GM19025 (cell line): ENCODE data around the gene WWC2.

Experiments
- ATAC-seq: cut with Tn5 transposase; IDR thresholded peaks from one replicate; pipeline ENCODE4 v1.9.1; 2021; ENCODE audit warnings: mild to moderate bottlenecking, low read depth, moderate library complexity; ENCODE audit not compliant: unreplicated experiment

Gene WWC2

DNA sequence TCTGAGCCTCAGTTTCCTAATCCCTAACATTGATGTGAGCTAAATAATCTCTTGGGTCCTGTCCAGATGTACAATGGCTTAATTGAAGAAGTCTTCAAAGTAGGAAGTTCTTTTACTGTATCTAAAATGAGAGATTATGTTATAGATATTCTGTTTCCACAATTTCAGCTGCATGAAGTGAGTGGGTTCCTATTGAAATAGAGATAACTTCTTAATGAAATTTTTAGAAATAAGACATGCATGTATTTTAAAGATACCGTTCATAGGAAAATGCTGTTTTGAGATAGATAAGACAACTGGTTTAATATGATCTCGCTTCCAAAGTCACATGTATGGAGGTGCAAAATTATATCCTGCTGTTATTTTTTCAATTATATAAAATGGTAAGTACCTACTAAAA, 149.1 kb downstream of the WWC2 start:
- no peak for ATAC-seq

DNA sequence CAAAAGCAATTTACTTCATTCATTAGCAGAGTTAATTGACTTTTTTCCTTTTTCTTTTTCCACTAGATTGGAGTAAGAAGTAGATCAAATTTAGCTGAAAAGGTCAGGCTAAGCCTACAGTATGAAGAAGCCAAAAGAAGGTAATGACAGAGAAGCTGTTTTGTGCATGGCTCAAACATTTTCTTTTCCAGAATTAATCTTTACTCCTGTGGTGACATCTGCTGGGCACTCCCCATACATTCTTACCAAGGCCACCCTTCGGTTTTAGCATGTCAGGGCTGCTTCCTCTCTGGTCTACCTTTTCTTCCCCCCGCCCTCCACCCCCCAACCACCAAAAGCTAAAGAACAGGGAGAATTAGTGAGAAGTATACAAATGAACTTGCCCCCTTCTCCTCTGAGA, 150.8 kb downstream of the WWC2 start:
- ATAC-seq, result no peak

DNA sequence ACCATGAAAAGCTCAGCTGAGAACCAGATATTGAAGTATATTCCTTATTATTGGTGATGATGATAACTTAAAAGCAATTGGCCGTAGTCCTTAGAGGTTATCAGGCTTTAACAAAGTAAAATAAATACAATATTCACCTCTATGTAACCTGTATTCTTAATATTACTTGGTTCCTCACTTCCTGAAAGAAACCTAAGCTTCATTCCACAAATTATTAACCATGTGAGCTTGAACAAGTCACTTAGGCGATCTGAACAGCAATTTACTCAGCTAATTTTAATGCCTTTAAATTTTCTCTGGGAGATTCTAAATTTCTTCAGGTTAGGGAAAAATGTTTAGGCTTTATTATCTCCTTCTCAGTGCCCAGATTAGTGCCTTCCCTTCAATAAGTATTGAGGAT, 151.8 kb downstream of the WWC2 start:
- no peak for ATAC-seq

DNA sequence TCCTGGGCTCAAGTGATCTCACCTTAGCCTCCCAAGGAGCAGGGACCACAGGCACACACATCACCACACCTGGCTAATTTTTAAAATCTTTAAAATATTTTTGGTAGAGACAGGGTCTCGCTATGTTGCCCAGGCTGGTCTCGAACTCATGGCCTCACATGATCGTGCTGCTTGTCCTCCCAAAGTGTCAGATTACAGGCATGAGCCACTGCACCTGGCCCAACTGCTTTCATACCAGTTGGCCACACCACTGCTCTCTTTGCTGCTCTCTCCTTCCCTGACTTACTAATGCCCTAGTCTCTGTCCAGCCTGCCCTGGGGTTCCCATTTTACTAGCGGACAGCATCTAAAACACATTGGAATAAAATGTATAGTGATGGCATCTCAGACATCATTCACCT, 153.9 kb downstream of the WWC2 start:
- ATAC-seq, result no peak

DNA sequence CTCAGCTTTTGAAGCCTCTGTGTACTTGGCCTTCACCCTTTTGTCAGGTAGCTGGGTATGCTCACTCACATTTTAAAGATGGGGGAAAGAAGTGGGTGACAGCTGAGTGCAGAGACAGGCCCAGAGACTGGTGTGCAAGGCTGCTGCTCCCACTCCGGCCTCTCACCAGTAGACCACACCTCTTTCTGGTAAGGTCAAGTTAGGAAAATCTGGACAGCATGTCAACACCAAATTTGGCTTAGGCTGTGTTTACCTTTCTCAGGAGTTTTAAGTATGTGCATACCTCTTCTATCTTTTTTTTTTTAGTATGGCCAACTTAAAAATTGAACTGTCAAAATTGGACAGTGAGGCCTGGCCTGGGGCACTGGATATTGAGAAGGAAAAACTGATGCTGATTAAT, 154.4 kb downstream of the WWC2 start:
- ATAC-seq, result no peak

DNA sequence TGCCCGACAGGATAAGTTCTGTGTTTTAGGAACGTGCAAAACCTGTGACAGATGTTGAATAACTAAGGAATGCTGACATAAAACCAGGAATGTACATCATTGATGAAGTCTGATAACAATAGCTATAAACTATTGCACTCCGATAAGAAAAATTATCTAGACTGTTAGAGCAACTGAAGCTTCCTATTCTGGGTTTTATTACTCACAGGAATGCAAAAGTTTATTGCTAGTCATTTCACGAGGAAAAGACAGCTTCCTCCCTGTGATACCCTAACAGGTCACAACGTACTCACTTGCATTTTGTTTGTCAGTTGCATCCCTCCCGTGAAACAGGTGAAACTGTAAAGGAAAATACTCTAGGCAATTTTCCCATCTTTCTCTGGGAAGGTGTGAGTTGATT, 155.1 kb downstream of the WWC2 start:
- ATAC-seq, result no peak

DNA sequence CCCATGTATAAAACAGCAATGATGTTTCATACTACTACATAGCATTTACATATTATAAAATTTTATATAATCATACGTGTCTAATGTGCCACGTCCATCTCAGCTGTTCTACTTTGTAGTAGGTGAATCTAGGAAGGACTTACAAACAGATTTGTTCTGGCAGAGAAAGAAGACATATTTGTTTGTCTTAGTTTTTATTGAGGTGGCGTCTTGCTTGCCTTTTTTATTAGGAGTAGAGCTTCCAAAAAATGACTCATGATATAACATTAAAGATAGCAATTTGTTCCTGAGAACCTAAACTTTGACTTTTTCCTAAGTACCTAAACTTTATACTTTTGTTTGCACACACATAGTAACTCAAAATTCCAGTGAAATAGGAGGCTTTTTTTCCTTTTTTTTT, 156.4 kb downstream of the WWC2 start:
- no peak for ATAC-seq

DNA sequence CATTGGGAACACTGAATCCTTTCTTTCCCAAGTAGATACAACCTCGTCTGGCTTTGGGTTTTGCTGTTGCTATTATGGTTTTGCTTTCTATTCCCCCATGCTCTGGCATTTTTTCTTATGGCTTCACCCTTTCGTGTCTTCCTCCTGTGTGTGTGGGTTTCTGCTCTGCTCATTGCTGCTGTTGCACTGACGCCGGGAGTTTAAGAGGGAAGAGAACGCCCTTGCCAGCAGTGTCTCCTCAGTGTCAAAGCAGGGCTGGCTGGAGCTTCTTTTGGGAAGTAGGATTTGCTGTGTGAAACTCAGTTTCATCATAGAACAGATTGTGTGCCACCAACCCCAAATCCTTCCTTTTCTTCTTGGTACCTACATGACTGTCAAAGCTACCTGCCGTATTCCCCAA, 157.3 kb downstream of the WWC2 start:
- ATAC-seq, result no peak

DNA sequence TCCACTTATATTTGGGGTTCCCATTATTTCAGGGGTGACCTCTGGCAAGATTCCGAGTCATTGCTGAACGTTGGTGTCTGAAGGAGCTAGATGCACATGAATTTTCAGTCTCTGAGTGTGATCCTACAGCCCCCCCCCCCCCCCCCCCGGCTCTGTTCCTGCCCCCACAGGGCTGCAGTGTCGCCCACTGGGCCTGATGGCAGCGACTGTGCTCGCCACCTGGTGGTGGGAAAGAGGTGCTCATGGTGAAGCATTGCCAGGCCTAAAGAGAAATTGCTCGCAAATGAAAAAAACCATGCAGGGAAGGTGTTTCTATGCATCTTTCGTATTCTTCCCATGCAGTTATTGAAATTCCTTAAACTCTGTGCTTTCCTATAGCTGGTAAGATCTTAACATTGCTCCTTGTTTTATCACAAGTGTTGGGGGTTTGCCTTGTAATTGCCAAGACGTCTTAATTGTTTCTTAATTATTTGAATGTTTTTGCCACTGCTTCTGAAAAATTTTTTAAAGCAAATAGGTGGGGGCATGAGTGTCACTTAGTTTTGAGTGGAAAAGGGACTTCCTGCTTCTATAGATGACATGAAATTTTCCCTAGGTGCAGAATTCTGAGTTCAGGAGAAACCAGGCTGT, 157.8 kb downstream of the WWC2 start:
- ATAC-seq, result peak; percentile 68

DNA sequence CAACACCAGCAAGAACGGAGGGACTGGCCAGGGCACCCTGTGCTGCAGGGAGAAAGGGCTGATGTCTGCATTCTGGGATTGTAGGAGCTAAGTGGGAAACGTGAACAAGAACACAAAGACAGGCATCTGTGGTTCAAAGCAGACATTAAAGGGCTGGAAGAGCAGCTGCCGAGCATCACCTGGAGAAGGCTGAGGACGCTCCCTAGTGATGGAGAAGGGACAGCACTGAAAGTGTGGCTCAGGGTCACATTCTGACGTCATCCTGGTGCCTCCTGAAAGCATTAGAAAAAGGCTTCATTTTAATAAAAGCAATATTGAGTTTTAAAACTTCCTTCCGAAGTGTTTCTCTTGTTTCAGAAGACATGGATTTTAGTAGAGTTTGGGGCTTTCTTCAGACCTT, 158.8 kb downstream of the WWC2 start:
- no peak for ATAC-seq

DNA sequence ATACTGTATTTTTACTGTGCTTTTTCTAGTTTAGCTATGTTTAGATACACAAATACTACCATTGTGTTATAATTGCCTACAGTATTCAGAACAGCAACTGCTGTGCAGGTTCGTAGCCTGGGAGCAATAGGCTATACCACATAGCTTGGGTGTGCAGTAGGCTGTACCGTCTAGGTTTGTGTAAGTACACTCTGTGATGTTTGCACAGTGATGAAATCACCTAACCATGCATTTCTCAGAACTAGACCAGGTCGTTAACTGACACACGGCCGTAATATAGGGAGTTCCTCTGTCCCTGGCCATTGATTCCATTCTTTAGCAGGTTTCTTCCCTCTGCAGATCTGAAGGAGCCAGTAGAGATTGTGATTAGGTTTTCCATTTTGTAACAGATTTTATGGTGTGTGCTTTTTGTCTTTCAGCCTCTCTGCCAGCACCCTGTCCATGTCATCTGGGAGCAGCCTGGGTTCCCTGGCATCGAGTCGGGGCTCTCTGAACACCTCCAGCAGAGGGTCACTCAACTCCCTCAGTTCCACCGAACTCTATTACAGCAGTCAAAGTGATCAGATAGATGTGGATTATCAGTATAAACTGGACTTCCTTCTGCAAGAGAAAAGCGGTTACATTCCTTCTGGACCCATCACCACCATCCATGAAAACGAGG, 161.6 kb downstream of the WWC2 start:
- no peak for ATAC-seq

DNA sequence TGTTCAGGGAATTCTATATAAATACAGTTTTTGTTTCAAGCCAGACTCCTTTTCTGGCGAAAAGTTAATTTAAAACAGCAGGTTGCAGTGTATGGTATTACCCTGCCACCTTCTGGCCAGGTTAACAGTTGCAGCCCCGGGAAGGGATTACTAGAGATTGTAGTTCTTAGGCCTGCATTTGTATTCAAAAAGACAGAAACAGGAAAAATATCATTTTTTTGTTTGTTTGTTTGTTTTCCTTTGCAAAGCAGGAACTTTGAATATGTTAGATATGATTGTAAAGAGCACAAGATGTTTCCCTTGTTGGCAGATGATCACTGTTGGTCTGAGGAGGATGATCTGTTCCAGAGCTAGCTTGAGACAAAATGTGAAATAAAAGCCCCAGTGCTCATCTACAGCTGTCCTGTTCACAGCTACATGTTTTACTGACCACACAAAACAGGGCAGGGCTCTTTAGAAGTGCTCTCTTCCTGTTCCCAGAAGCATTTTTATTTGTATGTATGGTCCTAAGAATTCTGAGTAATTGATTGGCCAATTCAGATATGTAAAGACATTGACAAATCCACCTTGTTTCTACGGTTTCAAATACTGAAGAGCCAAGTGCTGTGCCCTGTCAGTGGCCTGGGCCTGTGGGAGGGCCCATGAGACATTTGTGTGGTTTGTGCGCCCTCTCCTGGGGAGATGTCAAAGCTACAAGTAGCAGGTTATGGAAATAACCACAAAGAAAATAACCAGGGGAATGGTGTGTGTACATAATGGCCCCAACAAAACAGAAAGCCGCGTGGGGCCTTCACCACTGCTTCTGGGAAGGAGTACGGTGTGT, 163.1 kb downstream of the WWC2 start:
- ATAC-seq, result peak; percentile 89

DNA sequence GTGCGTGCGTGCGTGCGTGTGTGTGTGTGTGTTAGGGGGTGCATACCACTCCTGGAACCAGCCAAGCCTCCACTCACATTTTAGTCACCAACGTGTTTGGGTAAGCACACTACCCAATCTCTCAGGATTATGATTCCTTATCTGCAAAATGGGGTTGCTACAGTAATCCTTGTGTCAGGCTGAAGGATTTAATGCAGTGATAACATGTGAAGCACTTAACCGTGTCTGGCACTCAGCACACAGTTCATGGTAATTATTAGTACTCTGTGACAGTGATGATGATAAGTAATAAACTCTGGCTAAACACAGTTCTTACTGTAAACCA, 163.7 kb downstream of the WWC2 start:
- ATAC-seq, result no peak

DNA sequence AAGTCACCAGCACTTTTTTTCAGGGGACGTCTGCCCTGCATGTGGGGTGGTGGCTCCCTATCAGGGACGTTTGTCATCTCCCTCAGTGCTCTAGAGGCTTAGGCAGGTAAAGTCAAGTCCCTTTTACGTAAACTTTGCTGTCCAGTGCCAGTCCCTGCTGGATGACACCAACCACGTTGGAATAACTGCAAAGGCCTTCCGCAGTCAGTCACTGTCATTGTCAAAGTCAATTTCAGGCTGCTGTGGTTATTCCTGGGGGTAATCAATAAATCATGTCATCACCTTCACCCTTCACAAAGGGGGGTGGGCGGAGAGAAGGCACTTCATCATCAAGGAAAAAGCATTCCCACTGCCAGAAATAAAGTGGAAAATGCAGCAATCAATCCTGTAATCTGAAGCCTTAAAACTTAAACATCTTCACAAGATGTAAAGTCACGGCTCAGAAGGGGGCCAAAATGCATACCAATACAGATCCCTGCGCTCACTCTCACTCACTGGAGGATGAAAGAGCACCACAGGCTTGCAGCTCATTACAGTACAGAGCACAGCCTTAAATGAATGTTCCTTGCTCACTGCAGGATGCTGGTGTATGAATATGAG, 164.8 kb downstream of the WWC2 start:
- no peak for ATAC-seq

DNA sequence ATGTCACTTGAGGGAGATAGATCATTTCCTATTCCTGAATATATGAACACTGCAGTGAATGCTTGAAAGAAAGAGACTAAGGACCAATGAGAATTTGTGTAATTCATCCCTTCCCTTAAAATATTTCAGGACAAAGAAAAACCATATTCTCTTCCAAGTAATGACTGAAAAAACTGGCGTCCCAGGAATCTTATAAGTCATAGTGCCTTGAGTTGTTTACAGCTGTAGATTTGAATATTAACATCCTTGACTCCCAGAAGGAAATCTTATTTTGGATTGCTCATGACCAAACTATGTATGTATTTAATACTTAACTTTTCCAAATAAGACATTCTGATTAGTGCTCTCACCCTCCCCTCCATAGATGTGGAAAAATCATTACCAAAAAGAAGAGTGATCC, 165.6 kb downstream of the WWC2 start:
- ATAC-seq, result no peak

DNA sequence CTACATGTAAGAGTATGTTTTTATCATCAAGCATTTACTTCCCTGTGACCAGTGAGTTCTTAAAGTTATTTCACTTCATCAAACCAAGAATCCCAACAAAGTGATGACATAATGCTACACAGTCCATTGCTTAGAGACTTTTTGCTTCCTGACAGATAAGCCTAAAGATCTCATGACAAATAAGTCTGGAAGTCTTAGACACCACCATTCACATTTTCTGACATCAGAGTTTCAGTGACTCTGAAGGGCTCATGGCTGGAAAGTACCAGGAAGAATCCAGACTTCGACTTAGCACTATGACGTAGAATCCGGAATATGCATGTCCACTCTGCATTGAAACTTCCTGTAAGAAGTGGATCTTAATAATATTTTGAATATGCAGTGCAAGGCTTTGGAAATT, 167.3 kb downstream of the WWC2 start:
- no peak for ATAC-seq

DNA sequence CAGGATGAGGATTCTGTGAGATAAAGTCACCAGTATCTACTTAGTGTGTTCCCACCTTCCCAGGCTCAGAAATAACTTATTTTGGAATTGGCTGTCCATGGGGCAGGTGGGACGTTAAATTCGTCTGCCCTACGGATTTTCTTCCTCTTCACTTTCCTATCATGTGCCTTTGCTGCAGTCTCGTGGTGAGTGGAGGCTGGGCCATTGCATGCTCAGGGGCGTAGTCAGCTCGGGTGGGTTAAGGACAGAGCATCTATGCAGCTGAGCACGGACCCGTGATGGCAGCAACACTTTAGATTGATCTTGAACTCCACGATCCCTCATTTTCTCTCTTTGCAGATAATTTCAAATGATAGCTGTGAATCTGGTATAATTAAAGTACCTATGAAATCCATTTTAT, 169.5 kb downstream of the WWC2 start:
- ATAC-seq, result no peak

DNA sequence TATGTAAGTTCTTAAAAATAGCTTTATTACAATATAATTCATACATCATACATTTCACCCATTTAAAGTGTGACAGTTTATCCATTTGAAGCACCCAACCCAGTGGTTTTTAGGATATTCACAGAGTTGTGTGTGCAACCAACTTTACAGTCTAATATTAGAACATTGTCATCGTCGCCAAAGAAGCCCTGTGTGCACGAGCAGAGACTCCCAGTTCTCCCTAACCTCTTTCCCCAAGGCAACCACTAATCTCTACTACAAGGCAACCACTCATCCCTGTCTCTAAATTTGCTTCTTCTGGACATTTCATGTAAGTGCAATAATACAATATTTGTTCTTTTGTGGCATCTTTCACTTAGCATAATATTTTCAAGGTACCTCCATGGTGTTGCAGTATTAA, 173.3 kb downstream of the WWC2 start:
- no peak for ATAC-seq

DNA sequence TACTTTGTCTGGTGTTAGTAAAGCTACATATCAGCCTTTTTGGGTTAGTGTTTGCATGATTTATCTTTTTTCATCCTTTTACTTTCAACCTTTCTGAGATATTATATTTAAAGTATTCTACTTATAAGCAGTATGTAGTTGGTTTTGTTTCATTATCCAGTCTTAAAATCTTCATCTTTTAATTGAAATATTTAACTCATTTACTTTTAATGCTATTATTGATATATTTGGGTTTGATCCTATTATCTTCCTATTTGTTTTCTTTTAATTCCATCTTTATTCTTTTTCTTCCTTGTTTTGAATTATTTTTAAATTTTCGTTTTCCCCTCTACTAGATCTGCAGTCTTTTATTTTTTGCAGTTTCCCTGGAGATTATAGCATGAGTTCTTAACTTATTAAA, 177.0 kb downstream of the WWC2 start:
- ATAC-seq, result no peak

DNA sequence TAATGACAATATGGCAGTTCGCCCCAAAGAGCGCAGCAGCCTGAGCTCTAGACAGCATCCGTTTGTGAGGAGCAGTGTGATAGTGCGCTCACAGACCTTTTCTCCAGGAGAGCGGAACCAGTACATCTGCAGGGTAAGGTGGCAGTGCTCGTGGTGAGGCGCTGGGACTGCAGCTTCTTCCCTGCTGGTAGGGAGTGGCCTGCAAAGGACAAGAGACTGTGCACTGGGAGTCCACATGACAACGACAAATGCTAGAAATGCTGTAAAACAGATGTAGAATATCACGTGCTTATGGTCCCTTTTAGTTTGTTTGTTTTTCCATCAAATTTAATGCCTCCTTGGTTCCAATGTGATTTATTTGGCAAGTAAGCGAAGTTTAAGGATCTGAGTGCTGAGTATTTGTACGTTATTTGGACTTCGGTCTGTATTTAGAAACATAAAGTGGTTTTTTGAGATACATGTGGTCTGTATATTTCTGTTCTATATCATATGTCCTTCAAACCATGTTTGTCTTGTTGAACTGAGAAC, 185.3 kb downstream of the WWC2 start:
- ATAC-seq, result no peak

DNA sequence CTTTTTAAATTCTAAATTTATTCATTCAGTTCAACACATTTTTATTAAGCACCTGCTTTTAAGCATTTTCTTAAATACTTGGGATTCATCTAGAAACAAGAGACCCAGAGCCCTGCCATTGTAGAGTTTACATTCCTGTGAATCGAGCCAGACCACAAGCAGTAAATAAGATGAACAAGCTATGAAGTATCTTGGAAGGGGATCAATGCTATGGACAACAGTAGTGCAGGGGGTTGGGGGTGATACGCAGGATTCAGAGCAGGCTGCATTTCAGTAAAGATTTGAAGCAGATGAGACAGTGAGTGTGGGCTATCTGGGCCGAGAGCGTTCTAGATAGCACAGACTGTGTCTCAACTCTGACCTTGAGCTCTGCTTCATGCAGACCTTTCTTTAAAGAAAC, 185.9 kb downstream of the WWC2 start:
- no peak for ATAC-seq
